HCT116 (cell line): ENCODE measurements around the gene SRPK2.

ENCODE experiments used
- CEBPB ChIP-seq: IDR thresholded peaks from 2 replicates; pipeline ENCODE4 v1.6.1; 2012; ENCODE audit warnings: low read depth
- CTCF ChIP-seq, 3 experiments: fragments of 200-600 bp in 1 of 3; sonication (generic) in 1 of 3; IDR thresholded peaks in 2 of 3; conservative IDR thresholded peaks in 1 of 3; 2 replicates each; pipeline ENCODE4 v1.5.1; 2012 to 2017; ENCODE audit warnings: low read depth in 2 of 3, low read length in 2 of 3, antibody characterized with exemption in 1 of 3, borderline replicate concordance in 1 of 3, control low read depth in 1 of 3, mild to moderate bottlenecking in 1 of 3, mixed read lengths in 1 of 3, mixed run types in 1 of 3, moderate library complexity in 1 of 3; ENCODE audit not compliant: insufficient read depth in 1 of 3
- EGR1 ChIP-seq: IDR thresholded peaks from 2 replicates; pipeline ENCODE4 v1.6.1; 2012; ENCODE audit warnings: low read depth
- EZH2 ChIP-seq: fragments of 200-600 bp; sonication (generic); IDR thresholded peaks from 2 replicates; pipeline ENCODE4 v1.6.1; 2017; ENCODE audit warnings: antibody characterized with exemption, mixed run types
- JUND ChIP-seq: IDR thresholded peaks from 2 replicates; pipeline ENCODE4 v1.6.1; 2012
- MAX ChIP-seq: IDR thresholded peaks from 2 replicates; pipeline ENCODE4 v1.6.1; 2012
- POLR2A ChIP-seq: IDR thresholded peaks from 2 replicates; pipeline ENCODE4 v1.7.0; 2011; ENCODE audit warnings: borderline replicate concordance; ENCODE audit not compliant: insufficient read depth, insufficient read length; ENCODE audit errors: extremely low read depth
- POLR2AphosphoS5 ChIP-seq: IDR thresholded peaks from 2 replicates; pipeline ENCODE4 v1.6.1; 2011; ENCODE audit warnings: mild to moderate bottlenecking, low read depth, low read length, moderate library complexity
- REST ChIP-seq: IDR thresholded peaks from 2 replicates; pipeline ENCODE4 v1.6.1; 2012; ENCODE audit warnings: low read depth
- SIN3A ChIP-seq: IDR thresholded peaks from 2 replicates; pipeline ENCODE4 v1.6.1; 2012; ENCODE audit warnings: low read depth
- SP1 ChIP-seq: IDR thresholded peaks from 2 replicates; pipeline ENCODE4 v1.6.1; 2012; ENCODE audit warnings: low read depth
- TCF7L2 ChIP-seq: IDR thresholded peaks from 2 replicates; pipeline ENCODE4 v1.7.0; 2011; ENCODE audit warnings: borderline replicate concordance, inconsistent platforms; ENCODE audit not compliant: insufficient read depth, insufficient read length; ENCODE audit errors: extremely low read depth
- YY1 ChIP-seq: IDR thresholded peaks from 2 replicates; pipeline ENCODE4 v1.6.1; 2011; ENCODE audit warnings: low read length, low read depth, moderate library complexity, mild to moderate bottlenecking; ENCODE audit not compliant: insufficient replicate concordance; ENCODE audit errors: extremely low read depth

- no peak for TF ChIP-seq CTCF (IDR thresholded peaks at IDR 0.05 in 2 of 3, conservative IDR thresholded peaks at IDR 0.05 in 1 of 3; ENCODE audit: borderline replicate concordance in 1 of 3, insufficient read depth in 1 of 3, low read depth in 2 of 3, low read length in 2 of 3)
- no peak for TF ChIP-seq POLR2A
- no peak for TF ChIP-seq JUND
- TF ChIP-seq SP1: no peak
- TF ChIP-seq MAX: no peak
- TF ChIP-seq REST: no peak
- TF ChIP-seq YY1: no peak
- TF ChIP-seq TCF7L2: no peak
- no peak for TF ChIP-seq POLR2AphosphoS5
- no peak for TF ChIP-seq EGR1
- no peak for TF ChIP-seq SIN3A
- TF ChIP-seq EZH2: no peak
- TF ChIP-seq CEBPB: no peak
Measured at GRCh38 chr7:105086850-105087249, 301.9 kb downstream of the SRPK2 start.
